ENCODE results near the gene DIDO1.

The DIDO1 gene

DNA sequence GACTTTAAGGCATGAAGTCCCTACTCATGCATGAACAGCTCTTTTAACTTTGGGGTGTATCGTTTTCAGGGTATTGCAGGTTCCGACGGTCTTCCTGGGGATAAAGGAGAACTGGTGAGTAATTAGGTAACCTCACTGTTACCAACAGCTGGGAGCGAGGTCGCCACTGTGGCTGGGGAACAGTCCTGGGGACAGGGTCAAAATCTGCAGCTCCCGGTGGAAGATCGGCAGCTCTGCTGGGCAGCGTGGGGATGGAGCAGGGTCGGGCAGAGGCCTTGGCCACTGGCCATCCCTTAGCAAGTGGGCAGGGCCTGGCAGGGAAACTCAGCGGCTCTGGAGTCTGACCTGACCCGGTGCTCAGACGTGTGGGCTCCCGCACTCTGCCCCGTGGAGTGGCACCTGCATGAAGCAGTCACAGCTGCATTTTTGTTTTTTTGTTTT, 93.3 kb downstream of the DIDO1 start:
- TF ChIP-seq, protein P1, sequence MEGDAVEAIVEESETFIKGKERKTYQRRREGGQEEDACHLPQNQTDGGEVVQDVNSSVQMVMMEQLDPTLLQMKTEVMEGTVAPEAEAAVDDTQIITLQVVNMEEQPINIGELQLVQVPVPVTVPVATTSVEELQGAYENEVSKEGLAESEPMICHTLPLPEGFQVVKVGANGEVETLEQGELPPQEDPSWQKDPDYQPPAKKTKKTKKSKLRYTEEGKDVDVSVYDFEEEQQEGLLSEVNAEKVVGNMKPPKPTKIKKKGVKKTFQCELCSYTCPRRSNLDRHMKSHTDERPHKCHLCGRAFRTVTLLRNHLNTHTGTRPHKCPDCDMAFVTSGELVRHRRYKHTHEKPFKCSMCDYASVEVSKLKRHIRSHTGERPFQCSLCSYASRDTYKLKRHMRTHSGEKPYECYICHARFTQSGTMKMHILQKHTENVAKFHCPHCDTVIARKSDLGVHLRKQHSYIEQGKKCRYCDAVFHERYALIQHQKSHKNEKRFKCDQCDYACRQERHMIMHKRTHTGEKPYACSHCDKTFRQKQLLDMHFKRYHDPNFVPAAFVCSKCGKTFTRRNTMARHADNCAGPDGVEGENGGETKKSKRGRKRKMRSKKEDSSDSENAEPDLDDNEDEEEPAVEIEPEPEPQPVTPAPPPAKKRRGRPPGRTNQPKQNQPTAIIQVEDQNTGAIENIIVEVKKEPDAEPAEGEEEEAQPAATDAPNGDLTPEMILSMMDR (conservative IDR thresholded peaks at IDR 0.05; ENCODE audit: low read length): no peak
- no peak for DNase-seq (ENCODE audit: low read depth)
- H3K4me3 ChIP-seq (ENCODE audit: low read length): no peak overlapping the region

- TF ChIP-seq, protein P1 (conservative IDR thresholded peaks at IDR 0.05; ENCODE audit: low read length): no peak
- DNase-seq (ENCODE audit: low read depth): no peak
- no peak overlapping the region for H3K4me3 ChIP-seq (ENCODE audit: low read length)
Observed at GRCh38 chr20:62832212-62832922, 93.9 kb downstream of the DIDO1 start.

DNA sequence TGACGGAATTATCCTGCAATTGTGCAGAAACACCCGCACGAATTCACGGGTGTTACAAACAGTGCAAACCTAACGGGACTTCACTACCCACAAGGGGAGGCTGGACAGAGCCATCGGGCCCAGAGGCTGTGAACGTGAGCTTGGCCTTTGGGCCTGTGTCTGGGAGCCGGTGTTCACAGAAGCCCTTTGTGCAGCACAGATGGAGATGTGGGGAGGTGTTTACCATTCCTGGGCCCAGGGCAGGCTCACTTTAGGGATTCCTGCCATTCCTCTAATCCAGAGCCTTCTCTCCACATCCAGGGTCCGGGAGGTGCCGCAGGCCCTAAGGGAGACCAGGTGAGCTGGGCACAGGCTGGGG, 94.5 kb downstream of the DIDO1 start:
- no peak for DNase-seq (ENCODE audit: low read depth)
- H3K4me3 ChIP-seq (ENCODE audit: low read length): no peak overlapping the region
- TF ChIP-seq, protein P1 (conservative IDR thresholded peaks at IDR 0.05; ENCODE audit: low read length): no peak

DNA sequence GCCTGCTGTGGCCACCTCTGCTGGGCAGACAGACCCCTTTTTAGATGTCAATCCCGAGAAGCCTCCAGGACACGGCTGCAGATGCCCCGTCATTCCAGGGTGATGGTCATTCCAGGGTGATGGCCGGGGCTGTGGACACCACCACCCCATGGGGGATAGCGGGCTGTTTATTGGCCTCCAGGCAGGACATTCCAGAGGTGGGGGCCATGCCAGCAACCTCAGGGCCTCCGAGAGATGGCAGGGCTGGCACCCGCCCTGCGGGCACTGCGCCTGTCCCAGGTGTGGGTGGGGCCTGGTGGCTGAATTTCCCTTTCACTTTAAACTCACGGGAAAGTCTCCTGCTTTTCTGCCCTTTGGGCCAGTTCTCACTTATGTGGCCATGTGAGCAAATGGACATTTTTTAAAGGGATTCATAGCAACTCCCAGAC, 94.9 kb downstream of the DIDO1 start:
- no peak overlapping the region for H3K4me3 ChIP-seq (ENCODE audit: low read length)
- DNase-seq (ENCODE audit: low read depth): no peak
- TF ChIP-seq, protein P1 (conservative IDR thresholded peaks at IDR 0.05; ENCODE audit: low read length): no peak

- no peak for DNase-seq (ENCODE audit: low read depth)
- TF ChIP-seq, protein P1 (conservative IDR thresholded peaks at IDR 0.05; ENCODE audit: low read length): no peak
Observed at GRCh38 chr20:62830821-62831220, 95.5 kb downstream of the DIDO1 start.

GRCh38 chr20:62830251-62830650, 96.1 kb downstream of the DIDO1 start:
- no peak for DNase-seq (ENCODE audit: low read depth)
- H3K4me3 ChIP-seq (ENCODE audit: low read length): no peak overlapping the region
- TF ChIP-seq, protein P1 (conservative IDR thresholded peaks at IDR 0.05; ENCODE audit: low read length): no peak

More at GRCh38 chr20:62830821-62831220, 95.5 kb downstream of the DIDO1 start:
- H3K4me3 ChIP-seq (ENCODE audit: low read length): no peak overlapping the region
